GM13977 (cell line): ENCODE measurements around the gene CACNA1B.
A peak's percentile ranks its signal among the peaks of the same experiment; 100 is the strongest.

ENCODE experiments used
- DNase-seq: peaks from one replicate; pipeline ENCODE4 v3.0.0; 2012; ENCODE audit warnings: low spot score
- in situ Hi-C: fragments of 300-500 bp; cut with MboI; formaldehyde crosslinking; loops from one replicate; pipeline ENCODE4 v1.12.0; 2022; ENCODE audit warnings: low sequenced_read_pairs, low pct_unique_long_range_greater_than_20kb, mixed read lengths, inconsistent platforms; ENCODE audit not compliant: unreplicated experiment
- TF ChIP-seq, protein P1 (sequence below): IDR thresholded peaks from 2 replicates; pipeline ENCODE4 v1.5.1; 2012; ENCODE audit warnings: mild to moderate bottlenecking, control low read depth; ENCODE audit not compliant: insufficient read depth; ENCODE audit errors: extremely low read depth, missing control alignments

CACNA1B gene

GRCh38 chr9:137955586-137955985 lies 78.0 kb downstream of the CACNA1B start:
- TF ChIP-seq, protein P1, sequence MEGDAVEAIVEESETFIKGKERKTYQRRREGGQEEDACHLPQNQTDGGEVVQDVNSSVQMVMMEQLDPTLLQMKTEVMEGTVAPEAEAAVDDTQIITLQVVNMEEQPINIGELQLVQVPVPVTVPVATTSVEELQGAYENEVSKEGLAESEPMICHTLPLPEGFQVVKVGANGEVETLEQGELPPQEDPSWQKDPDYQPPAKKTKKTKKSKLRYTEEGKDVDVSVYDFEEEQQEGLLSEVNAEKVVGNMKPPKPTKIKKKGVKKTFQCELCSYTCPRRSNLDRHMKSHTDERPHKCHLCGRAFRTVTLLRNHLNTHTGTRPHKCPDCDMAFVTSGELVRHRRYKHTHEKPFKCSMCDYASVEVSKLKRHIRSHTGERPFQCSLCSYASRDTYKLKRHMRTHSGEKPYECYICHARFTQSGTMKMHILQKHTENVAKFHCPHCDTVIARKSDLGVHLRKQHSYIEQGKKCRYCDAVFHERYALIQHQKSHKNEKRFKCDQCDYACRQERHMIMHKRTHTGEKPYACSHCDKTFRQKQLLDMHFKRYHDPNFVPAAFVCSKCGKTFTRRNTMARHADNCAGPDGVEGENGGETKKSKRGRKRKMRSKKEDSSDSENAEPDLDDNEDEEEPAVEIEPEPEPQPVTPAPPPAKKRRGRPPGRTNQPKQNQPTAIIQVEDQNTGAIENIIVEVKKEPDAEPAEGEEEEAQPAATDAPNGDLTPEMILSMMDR: no peak
- no peak for DNase-seq
- in situ Hi-C loops: no loop called here

- DNase-seq: peak; percentile 9
- in situ Hi-C loops: no loop called here
- TF ChIP-seq, protein P1: no peak
Observed at GRCh38 chr9:137956039-137956438, 78.5 kb downstream of the CACNA1B start.

DNA sequence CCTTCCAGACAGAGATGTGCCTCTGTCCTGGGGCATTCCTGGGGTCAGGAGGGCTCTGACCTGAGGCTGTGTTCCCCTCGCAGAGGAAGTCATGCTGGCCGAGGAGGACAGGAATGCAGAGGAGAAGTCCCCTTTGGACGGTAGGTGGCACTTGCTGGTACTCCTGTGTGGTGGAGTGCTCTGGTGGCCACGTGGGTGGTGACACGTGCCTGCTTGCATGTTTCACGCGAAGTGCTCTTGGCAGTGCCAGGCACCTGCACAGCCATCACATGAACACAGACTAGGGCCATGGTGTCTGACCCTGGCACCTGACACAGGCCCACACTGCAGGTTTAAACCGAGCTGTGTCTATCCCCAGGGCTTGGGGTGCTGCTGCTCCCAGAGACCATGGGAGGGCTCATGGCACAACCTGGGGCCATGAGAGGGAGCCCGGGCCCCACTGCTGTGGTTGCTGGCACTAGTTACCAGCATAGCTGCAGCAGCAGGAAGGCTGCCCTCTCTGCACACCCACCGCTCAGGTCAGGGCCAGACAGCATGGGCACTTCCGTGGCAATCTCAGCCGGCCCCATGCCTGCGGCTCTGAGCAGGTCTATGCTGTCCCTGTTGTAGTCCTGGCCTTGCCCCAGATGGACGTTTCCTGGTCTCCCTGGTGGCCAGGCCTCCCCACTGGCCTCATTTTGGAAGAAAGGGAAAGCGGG lies 79.3 kb downstream of the CACNA1B start:
- DNase-seq: peak; percentile 20
- TF ChIP-seq, protein P1: no peak
- in situ Hi-C loops: no loop called here

- TF ChIP-seq, protein P1: no peak
- in situ Hi-C loops: no loop called here
- no peak for DNase-seq
Observed at GRCh38 chr9:137959641-137960411, 82.2 kb downstream of the CACNA1B start.

DNA sequence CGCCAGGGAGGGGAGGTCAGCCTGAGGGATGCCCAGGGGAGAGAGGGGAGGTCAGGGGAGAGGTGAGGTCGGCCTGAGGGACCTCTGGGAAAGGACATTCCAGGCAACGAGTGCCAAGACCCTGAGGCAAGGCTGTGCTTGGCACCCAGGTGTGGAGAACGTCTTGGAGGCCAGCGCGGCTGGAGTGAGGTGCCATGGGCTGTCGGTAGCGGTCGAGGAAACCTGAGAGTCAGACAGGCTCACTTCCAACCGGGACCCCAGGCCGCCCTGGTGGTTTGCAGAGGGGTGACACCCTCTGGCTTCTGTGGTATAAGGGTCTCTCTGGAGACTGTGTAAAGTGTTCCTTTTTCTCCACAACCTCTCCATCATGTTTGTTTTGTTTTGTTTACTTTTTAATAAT lies 82.9 kb downstream of the CACNA1B start:
- TF ChIP-seq, protein P1: no peak
- in situ Hi-C loops: no loop called here
- no peak for DNase-seq

DNA sequence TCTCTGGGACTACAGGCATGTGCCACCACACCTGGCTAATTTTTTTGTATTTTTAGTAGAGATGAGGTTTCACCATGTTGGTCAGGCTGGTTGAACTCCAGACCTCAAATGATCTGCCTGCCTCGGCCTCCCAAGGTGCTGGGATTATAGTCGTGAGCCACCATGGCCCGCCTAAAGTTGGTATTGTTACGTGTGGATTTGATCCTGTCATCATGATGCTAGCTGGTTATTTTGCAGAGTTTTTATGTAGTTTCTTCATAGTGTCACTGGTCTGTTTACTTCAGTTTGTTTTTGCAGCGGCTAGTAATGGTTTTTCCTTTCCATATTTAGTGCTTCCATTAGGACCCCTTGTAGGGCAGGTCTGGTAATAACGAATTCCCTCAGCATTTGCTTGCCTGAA lies 85.9 kb downstream of the CACNA1B start:
- in situ Hi-C loops: no loop called here
- TF ChIP-seq, protein P1: no peak
- no peak for DNase-seq
